Peyer's patch (tissue), 4 donors: ENCODE measurements around the gene SPOCD1.

Source experiments
- POLR2A ChIP-seq, 2 donors: fragments of 450-650 bp; IDR thresholded peaks; one replicate each; pipeline ENCODE4 v1.5.1; 2017; ENCODE audit warnings: antibody characterized with exemption in 2 of 2, mild to moderate bottlenecking in 2 of 2, moderate library complexity in 2 of 2
- TF ChIP-seq, protein P1 (sequence below), 6 experiments: fragments of 450-650 bp in 4 of 6; fragments of 200-600 bp in 2 of 6; sonication (generic) in 1 of 6; IDR thresholded peaks; one replicate each; pipeline ENCODE4 v1.5.1; 2017 to 2019; ENCODE audit warnings: antibody characterized with exemption in 6 of 6, mild to moderate bottlenecking in 3 of 6, moderate library complexity in 1 of 6

GRCh38 chr1:31750858-31751510 lies 64.8 kb downstream of the SPOCD1 start:
- TF ChIP-seq, protein P1, sequence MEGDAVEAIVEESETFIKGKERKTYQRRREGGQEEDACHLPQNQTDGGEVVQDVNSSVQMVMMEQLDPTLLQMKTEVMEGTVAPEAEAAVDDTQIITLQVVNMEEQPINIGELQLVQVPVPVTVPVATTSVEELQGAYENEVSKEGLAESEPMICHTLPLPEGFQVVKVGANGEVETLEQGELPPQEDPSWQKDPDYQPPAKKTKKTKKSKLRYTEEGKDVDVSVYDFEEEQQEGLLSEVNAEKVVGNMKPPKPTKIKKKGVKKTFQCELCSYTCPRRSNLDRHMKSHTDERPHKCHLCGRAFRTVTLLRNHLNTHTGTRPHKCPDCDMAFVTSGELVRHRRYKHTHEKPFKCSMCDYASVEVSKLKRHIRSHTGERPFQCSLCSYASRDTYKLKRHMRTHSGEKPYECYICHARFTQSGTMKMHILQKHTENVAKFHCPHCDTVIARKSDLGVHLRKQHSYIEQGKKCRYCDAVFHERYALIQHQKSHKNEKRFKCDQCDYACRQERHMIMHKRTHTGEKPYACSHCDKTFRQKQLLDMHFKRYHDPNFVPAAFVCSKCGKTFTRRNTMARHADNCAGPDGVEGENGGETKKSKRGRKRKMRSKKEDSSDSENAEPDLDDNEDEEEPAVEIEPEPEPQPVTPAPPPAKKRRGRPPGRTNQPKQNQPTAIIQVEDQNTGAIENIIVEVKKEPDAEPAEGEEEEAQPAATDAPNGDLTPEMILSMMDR (IDR thresholded peaks at IDR 0.05): no peak
- TF ChIP-seq POLR2A (IDR thresholded peaks at IDR 0.05): no peak
